ENCODE data around the gene MT1M.
A peak's percentile ranks its signal among the peaks of the same experiment; 100 is the strongest.
"Not testable (repeated sequence)": the region's sequence is repeated elsewhere in the genome, so short reads cannot be mapped to it uniquely, and the experiment has no call there.

Gene MT1M

GRCh38 chr16:56669840-56670619 is 37.6 kb downstream of the MT1M start:
- H3K4me3 ChIP-seq (ENCODE audit: low read depth, low read length) = no peak overlapping the region
- DNase-seq (ENCODE audit: low read depth) = no peak
- no peak for TF ChIP-seq CTCF (IDR thresholded peaks at IDR 0.05; ENCODE audit: control insufficient read depth, extremely low read depth, insufficient read depth)

GRCh38 chr16:56670620-56670934 is 38.1 kb downstream of the MT1M start:
- no peak overlapping the region for H3K4me3 ChIP-seq (ENCODE audit: low read depth, low read length)
- no peak for TF ChIP-seq CTCF (IDR thresholded peaks at IDR 0.05; ENCODE audit: control insufficient read depth, extremely low read depth, insufficient read depth)
- DNase-seq (ENCODE audit: low read depth) = no peak

- not testable (repeated sequence) for DNase-seq (ENCODE audit: low read depth); H3K4me3 ChIP-seq (ENCODE audit: low read depth, low read length)
Observed at GRCh38 chr16:56671691-56672090, 39.2 kb downstream of the MT1M start.

- not testable (repeated sequence) for H3K4me3 ChIP-seq (ENCODE audit: low read depth, low read length); DNase-seq (ENCODE audit: low read depth)
Observed at GRCh38 chr16:56672171-56672570, 39.7 kb downstream of the MT1M start.

- no peak for TF ChIP-seq CTCF (IDR thresholded peaks at IDR 0.05; ENCODE audit: control insufficient read depth, extremely low read depth, insufficient read depth)
- DNase-seq (ENCODE audit: low read depth) = no peak
Observed at GRCh38 chr16:56672761-56673536, 40.5 kb downstream of the MT1M start.

GRCh38 chr16:56673921-56674320 is 41.5 kb downstream of the MT1M start:
- no peak overlapping the region for H3K4me3 ChIP-seq (ENCODE audit: low read depth, low read length)
- peak; percentile 71 for TF ChIP-seq CTCF (IDR thresholded peaks at IDR 0.05; ENCODE audit: control insufficient read depth, extremely low read depth, insufficient read depth)
- peak; percentile 19 for DNase-seq (ENCODE audit: low read depth)

More at GRCh38 chr16:56672761-56673536, 40.5 kb downstream of the MT1M start:
- no peak overlapping the region for H3K4me3 ChIP-seq (ENCODE audit: low read depth, low read length)

- DNase-seq (ENCODE audit: low read depth); H3K4me3 ChIP-seq (ENCODE audit: low read depth, low read length): not testable (repeated sequence)
Observed at GRCh38 chr16:56674570-56674969, 42.1 kb downstream of the MT1M start.

GRCh38 chr16:56675685-56676210 is 43.3 kb downstream of the MT1M start:
- no peak overlapping the region for H3K4me3 ChIP-seq (ENCODE audit: low read depth, low read length)
- TF ChIP-seq CTCF (IDR thresholded peaks at IDR 0.05; ENCODE audit: control insufficient read depth, extremely low read depth, insufficient read depth) = no peak
- DNase-seq (ENCODE audit: low read depth) = no peak
